GM11168 (cell line): ENCODE results near the gene MAPK7.

Source experiments
- in situ Hi-C: fragments of 300-500 bp; cut with MboI; formaldehyde crosslinking; loops from one replicate; pipeline ENCODE4 v1.12.0; 2022; ENCODE audit warnings: low sequenced_read_pairs; ENCODE audit not compliant: unreplicated experiment

Gene MAPK7

DNA sequence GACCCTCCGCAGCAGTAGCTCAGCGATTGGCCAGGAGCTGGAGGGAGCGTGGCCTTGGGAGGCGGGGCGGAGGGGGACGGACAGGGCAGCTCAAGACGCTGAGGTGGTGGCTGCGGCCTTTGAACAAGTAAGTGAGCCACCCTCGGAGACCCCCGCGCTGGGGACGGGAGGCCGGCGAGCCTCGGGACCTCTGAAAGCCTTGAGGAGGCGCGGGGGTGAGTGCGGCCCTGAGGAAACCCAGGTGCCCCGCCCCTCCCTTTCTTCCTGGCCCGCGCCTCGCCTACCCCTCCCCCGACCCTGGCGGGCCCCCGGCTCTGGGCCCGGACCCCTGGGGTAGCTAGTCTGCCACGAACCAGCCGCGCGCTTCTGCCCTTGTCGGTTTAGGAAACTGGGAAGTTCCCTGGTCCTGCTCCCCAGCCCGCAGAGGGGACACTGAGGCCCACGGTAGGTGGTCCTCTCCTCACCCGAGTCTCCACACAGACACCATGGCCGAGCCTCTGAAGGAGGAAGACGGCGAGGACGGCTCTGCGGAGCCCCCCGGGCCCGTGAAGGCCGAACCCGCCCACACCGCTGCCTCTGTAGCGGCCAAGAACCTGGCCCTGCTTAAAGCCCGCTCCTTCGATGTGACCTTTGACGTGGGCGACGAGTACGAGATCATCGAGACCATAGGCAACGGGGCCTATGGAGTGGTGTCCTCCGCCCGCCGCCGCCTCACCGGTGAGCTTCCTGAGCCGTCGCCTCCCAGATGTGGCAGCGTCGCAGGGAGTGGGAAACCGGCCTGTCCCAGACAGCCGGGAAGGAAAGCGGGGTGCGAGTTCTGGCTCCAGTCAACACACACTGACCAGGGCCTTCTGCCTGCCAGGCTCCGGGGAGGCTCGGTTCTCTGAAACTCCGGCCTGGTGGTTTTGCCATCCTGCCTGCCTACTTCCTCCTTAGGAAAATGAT lies at the start of gene MAPK7:
MAPK7 (plus strand) TSS at position 83 of the 945 bp plus-strand sequence; CDS start at position 486, 403 bp downstream.
- in situ Hi-C loops = no loop called here

GRCh38 chr17:19329136-19329535 lies 49.2 kb upstream of the MAPK7 start:
- in situ Hi-C loops = loop anchor here (25.0 kb wide), 1 partner anchor 242 kb away; no protein-coding TSS in a partner anchor

DNA sequence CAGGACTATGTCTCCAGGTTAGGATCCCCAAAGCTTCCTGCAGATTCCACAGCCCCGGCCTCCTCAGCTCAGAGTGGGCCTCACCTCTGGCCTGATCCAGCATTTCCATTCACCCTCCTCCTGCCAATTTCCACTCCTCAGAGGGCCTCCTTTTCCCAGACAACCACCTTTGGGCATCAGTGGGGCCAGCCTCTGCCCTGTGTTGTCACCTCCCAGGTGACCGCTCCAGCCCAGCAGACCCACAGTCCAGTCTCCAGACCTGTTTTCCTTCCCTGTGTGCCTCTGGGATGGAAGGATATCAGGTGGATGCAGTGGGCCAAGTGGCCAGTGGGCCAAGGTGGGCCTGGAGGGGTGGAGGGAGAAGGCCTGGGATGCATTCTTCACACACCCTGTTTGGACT lies 48.5 kb upstream of the MAPK7 start:
- in situ Hi-C loops = loop anchor here (25.0 kb wide), 1 partner anchor 243 kb away; no protein-coding TSS in a partner anchor

DNA sequence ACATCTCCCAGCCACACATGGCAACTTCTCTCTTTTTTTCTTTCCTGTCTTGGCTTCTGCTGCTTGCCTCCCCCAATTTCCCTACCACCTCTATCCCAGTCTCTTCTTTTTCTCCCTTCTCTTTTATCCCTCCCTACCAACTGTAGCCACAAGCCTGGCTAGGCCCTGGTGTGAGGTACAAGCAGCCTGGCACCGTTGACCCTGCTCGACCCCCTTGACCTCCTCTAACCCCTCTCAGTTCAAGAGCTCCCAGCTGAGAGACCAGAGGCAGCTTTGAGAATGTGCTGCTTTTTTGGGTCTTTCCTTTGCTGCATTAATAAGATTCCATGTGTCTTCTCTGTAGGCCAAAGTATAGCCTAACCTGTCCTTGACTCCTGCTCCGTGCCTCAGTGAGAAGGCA lies 48.0 kb upstream of the MAPK7 start:
- in situ Hi-C loops = loop anchor here (25.0 kb wide), 1 partner anchor 243 kb away; no protein-coding TSS in a partner anchor

- in situ Hi-C loops = loop anchor here (25.0 kb wide), 1 partner anchor 244 kb away; no protein-coding TSS in a partner anchor
Measured at GRCh38 chr17:19331134-19331533, 47.2 kb upstream of the MAPK7 start.

- in situ Hi-C loops = loop anchor here (25.0 kb wide), 1 partner anchor 244 kb away; no protein-coding TSS in a partner anchor
Measured at GRCh38 chr17:19331543-19332245, 46.6 kb upstream of the MAPK7 start.

DNA sequence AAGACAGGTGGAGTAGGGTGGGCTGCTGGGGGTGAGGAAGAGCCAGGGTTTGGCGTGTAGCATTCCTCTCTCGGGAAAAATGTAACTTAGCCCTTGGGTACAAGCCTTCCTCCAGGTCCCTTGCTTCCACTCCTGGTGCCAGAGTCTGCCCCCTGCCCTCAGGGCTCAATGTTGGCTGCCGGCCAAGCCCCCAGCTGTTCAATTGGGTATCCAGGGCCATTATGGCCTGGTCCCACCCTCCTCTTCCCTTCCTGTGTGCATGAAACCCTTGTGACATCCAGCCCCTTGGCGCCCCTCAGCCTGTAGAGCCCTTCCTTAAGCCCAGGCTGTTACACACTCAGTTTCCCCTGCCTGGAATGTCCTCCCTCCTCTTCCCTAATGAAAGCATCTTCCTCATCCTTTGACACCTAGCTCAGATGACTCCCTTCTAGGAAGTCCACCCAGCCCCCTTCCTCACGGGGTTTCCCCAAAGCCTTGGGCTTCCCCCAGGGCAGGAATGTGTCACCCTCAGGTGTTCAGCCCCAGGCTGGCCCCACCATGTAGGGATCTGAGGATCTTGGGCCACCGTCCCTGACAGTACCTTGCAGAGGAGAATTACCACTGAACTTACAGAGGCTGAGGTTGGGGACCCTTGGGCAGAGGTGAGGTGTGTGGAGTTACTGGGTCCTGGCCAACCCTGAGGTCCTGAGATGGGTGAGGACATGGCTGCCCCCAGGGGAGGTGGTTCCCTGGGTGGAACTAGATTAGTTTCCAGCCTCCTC lies 45.7 kb upstream of the MAPK7 start:
- in situ Hi-C loops = loop anchor here (25.0 kb wide), 1 partner anchor 245 kb away; no protein-coding TSS in a partner anchor

GRCh38 chr17:19333132-19333440 lies 45.2 kb upstream of the MAPK7 start:
- in situ Hi-C loops = loop anchor here (25.0 kb wide), 1 partner anchor 246 kb away; no protein-coding TSS in a partner anchor

DNA sequence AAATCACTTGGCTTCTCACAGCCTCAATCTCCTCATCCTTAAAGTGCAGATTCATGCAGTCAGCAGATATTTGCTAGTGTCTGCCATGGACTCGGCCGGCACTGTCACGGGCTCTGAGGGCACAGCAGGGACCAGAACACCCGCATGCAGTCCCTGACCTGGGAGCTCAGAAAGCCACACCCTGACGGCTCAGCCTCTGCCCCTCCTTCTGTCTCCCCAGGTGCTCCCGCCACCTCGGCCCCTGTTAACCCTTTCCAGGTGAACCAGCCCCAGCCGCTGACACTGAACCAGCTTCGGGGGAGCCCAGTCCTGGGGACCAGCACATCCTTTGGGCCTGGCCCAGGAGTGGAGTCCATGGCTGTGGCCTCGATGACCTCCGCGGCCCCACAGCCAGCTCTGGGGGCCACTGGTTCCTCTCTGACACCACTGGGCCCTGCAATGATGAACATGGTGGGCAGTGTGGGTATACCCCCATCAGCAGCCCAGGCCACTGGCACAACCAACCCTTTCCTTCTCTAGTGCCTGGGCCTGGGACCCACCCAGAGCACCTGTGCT lies 44.5 kb upstream of the MAPK7 start:
- in situ Hi-C loops = loop anchor here (25.0 kb wide), 1 partner anchor 247 kb away; no protein-coding TSS in a partner anchor

- in situ Hi-C loops = loop anchor here (25.0 kb wide), 1 partner anchor 247 kb away; no protein-coding TSS in a partner anchor
Measured at GRCh38 chr17:19334331-19334730, 44.0 kb upstream of the MAPK7 start.

DNA sequence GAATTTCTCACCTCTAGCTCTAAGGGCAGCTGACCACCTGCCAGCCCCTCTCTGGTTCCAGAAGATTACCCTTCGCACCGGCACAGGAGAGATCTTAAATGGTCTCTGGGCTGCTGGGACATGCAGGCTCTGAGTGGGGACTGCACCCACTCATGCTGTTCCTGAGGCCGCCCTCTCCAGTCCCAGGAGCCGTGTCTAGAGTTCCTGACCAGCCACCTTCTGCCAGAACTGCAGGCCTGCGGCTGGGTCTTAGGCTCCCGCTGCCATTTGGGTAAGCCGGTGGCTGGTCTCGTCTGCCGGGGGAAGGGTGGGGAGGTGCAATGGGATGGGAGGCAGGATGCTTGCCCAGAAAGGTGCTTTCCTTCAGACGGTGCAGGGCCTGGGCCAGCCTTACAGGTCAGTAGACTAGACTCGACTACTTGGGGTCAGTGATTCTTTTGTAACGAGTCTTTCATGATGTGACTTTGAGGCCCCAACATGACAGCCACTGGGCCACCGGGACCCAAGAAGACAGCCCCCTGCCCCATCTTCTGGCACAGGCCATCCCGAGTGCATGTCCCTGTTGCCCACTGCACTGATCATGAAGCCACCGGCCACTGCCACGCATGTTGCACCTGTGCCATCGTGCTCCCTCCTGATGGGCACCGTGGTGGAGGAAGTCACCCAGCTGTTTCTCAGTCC lies 42.2 kb upstream of the MAPK7 start:
- in situ Hi-C loops = loop anchor here (25.0 kb wide), 1 partner anchor 249 kb away; no protein-coding TSS in a partner anchor

DNA sequence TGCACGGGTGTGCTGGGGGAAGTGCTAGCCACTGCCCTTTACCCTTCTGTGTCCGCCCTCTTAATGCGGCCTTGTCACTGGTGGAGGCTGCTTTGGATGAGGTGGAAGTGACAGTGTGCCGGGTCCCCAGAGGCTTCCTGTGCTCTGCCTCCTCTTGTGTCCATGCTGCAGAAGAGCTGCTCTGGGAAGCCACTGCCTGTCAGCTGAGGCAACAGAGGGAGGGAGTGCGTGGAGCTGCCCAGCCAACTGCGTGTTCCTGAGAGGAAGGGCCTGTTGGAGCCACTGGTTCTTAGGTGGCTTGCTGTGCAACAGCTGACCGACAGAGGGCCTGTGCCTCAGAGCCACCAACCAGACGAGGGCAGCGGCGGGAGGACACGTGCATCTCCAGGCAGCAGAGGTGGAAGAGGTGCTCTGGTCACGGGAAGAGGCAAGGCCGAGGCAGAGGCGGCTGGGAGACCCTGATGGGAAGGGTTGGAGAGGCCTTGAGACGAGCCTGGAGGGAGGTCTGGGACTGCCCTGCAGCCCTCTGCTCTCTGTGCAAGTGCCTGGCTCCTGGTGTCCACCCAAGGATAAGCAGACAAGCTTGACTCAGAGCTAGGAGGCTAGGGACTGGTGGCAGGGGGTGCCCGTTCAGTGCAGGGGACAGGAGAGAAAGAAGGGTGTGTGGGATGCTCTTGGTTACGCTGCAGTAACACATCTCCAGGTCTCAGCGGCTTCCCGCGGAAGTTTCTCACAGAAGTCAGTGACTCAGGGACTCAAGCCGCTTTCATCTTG lies 41.2 kb upstream of the MAPK7 start:
- in situ Hi-C loops = loop anchor here (25.0 kb wide), 1 partner anchor 250 kb away; no protein-coding TSS in a partner anchor

DNA sequence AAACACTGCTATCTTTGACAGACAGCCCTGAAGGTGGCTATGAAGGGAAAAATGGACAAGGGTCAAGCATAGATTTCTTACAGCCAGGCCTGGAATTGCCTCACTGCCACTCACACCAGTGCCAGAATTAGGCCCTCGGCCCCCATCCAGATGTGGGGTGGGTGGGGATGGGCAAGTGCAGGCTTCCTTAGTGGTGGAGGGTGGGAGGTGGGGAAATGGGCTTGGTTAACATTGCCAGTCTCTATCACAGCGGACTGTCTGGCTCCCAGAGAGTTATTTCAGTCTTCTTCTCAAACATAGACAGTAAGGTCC lies 40.6 kb upstream of the MAPK7 start:
- in situ Hi-C loops = loop anchor here (25.0 kb wide), 1 partner anchor 250 kb away; no protein-coding TSS in a partner anchor

GRCh38 chr17:19338031-19338990 lies 40.0 kb upstream of the MAPK7 start:
- in situ Hi-C loops = loop anchor here (25.0 kb wide), 1 partner anchor 251 kb away; no protein-coding TSS in a partner anchor

DNA sequence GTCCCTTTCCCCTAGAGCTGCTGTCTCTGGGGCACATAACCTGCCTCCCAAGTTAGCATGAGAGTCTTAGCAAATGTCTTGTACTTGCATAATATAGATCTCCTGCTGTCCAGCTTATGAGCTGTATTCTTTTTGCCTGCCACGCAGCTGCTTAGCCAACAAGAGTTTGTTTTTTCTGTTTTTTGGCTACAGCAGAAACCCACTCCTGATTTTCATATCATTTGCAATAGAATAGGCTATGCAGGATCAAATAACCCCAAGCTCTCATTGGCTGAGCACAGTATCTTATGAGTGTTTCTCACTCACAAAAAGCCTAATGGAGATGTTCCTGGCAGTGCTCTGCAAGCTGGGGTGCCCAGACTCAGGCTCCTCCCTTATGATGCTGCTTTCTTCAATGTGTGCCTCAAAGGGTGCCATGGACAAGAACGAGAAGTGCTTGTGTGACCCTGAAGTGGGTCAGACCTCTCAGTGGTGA lies 38.9 kb upstream of the MAPK7 start:
- in situ Hi-C loops = loop anchor here (25.0 kb wide), 1 partner anchor 252 kb away; no protein-coding TSS in a partner anchor

- in situ Hi-C loops = loop anchor here (25.0 kb wide), 1 partner anchor 254 kb away; no protein-coding TSS in a partner anchor
Measured at GRCh38 chr17:19341211-19341631, 37.1 kb upstream of the MAPK7 start.
